DMS53 treated with DMSO at 0.1 percent for 48 hours (cell line): ENCODE data around the gene DHCR24.

Experiments
- DNase-seq: peaks from one replicate; lab custom pipeline; 2025; ENCODE audit not compliant: unreplicated experiment; lab: John Stamatoyannopoulos, UW

DHCR24 gene

GRCh38 chr1:54846716-54847284 lies 40.2 kb downstream of the DHCR24 start:
- no peak for DNase-seq

GRCh38 chr1:54846301-54846700 lies 40.7 kb downstream of the DHCR24 start:
- DNase-seq, result no peak

GRCh38 chr1:54845772-54846171 lies 41.2 kb downstream of the DHCR24 start:
- DNase-seq, result no peak

- DNase-seq, result no peak
Measured at GRCh38 chr1:54844564-54844963, 42.4 kb downstream of the DHCR24 start.

- DNase-seq, result no peak
Measured at GRCh38 chr1:54843449-54843848, 43.5 kb downstream of the DHCR24 start.

- DNase-seq, result no peak
Measured at GRCh38 chr1:54842963-54843362, 44.0 kb downstream of the DHCR24 start.

GRCh38 chr1:54842206-54842915 lies 44.6 kb downstream of the DHCR24 start:
- DNase-seq, result no peak

GRCh38 chr1:54839824-54840223 lies 47.2 kb downstream of the DHCR24 start:
- DNase-seq, result no peak

GRCh38 chr1:54838565-54839180 lies 48.3 kb downstream of the DHCR24 start:
- no peak for DNase-seq

GRCh38 chr1:54837002-54837853 lies 49.8 kb downstream of the DHCR24 start:
- no peak for DNase-seq

GRCh38 chr1:54836594-54836993 lies 50.4 kb downstream of the DHCR24 start:
- DNase-seq, result no peak

GRCh38 chr1:54835970-54836369 lies 51.0 kb downstream of the DHCR24 start:
- DNase-seq, result no peak

GRCh38 chr1:54835131-54835898 lies 51.7 kb downstream of the DHCR24 start:
- DNase-seq, result no peak

- no peak for DNase-seq
Measured at GRCh38 chr1:54834007-54834541, 52.9 kb downstream of the DHCR24 start.

GRCh38 chr1:54833121-54833520 lies 53.9 kb downstream of the DHCR24 start:
- DNase-seq, result no peak

- DNase-seq, result no peak
Measured at GRCh38 chr1:54826226-54826816, 60.7 kb downstream of the DHCR24 start.

- no peak for DNase-seq
Measured at GRCh38 chr1:54825696-54826095, 61.3 kb downstream of the DHCR24 start.

- no peak for DNase-seq
Measured at GRCh38 chr1:54823670-54824069, 63.3 kb downstream of the DHCR24 start.

GRCh38 chr1:54819733-54820132 lies 67.3 kb downstream of the DHCR24 start:
- no peak for DNase-seq

- no peak for DNase-seq
Measured at GRCh38 chr1:54819195-54819536, 67.8 kb downstream of the DHCR24 start.
